HEK293 (cell line): ENCODE results near the gene AQP9.

Experiments used
- CTCF ChIP-seq: fragments of 450-650 bp; formaldehyde crosslinking; IDR thresholded peaks from 2 replicates; pipeline ENCODE4 v1.5.1; 2016; ENCODE audit warnings: missing biosample characterization, missing genetic modification characterization
- ZBTB1 ChIP-seq: fragments of 450-650 bp; formaldehyde crosslinking; IDR thresholded peaks from 2 replicates; pipeline ENCODE4 v1.5.1; 2016; ENCODE audit warnings: missing biosample characterization, missing genetic modification characterization

GRCh38 chr15:58217460-58217859, 79.3 kb downstream of the AQP9 start:
- no peak for TF ChIP-seq CTCF
- TF ChIP-seq ZBTB1 (tag by site-specific recombination) = no peak
